ENCODE data around the gene DOCK11. TPM values are rescaled to one million over a fixed set of nuclear protein-coding genes. Genes with fewer than 3 reads are reported as not detected.

Gene DOCK11
- total RNA-seq, 4 donors from 2014 or later = 6.4 to 16.4 (median 9.8) TPM

DNA sequence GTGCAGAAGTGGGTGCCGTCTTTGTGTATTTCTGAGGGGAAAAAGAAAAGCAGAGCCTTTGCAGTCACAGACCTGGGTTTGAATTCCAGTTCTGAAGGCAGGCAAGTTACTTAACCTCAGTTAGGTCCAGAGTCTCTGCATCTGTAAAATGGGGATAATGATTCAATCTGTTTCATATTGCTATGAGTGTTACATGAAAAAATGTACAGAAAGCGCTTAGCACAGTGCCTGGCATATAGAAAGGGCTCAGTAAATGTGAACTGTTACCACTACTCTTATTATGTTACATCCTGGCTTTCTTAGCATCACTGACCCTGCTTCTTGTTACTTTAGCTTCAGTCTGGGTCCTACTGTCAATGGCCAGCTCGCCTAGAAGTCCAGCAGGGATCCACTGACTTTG, 45.9 kb downstream of the DOCK11 start:
- in situ Hi-C loops (cut with MboI; ENCODE audit: low pct_ligation_motif_present in 1 of 4, low pct_unique_long_range_greater_than_20kb in 1 of 4, low sequenced_read_pairs in 3 of 4) (no loop called here), intact Hi-C loops (cut with DNase I; ENCODE audit: low total_unique reads) (no loop called here)
- H3K27me3 ChIP-seq = no peaks in the 10 kb centered on the region
- H3K4me3 ChIP-seq = no peak overlapping the region
- peaks cover 0 to 6% (median under 1%) of the 10 kb centered on the region in 4 donors for H3K4me1 ChIP-seq
- DNase-seq = no peak
- H3K27ac ChIP-seq = no peak overlapping the region
- 79% methylated on average over 3 of the region's 3 CpGs; no CpG with 5 or more reads in 1 of the 2 donors for WGBS, 2 donors (ENCODE audit: low coverage in 1 of 2)
- no peaks in the 10 kb centered on the region for H3K9me3 ChIP-seq
- TF ChIP-seq EP300 (IDR thresholded peaks at IDR 0.05; ENCODE audit: low read depth) (no peak), POLR2AphosphoS5 (IDR thresholded peaks at IDR 0.05) (no peak), POLR2A (IDR thresholded peaks at IDR 0.05) (no peak)
- TF ChIP-seq, protein P1, sequence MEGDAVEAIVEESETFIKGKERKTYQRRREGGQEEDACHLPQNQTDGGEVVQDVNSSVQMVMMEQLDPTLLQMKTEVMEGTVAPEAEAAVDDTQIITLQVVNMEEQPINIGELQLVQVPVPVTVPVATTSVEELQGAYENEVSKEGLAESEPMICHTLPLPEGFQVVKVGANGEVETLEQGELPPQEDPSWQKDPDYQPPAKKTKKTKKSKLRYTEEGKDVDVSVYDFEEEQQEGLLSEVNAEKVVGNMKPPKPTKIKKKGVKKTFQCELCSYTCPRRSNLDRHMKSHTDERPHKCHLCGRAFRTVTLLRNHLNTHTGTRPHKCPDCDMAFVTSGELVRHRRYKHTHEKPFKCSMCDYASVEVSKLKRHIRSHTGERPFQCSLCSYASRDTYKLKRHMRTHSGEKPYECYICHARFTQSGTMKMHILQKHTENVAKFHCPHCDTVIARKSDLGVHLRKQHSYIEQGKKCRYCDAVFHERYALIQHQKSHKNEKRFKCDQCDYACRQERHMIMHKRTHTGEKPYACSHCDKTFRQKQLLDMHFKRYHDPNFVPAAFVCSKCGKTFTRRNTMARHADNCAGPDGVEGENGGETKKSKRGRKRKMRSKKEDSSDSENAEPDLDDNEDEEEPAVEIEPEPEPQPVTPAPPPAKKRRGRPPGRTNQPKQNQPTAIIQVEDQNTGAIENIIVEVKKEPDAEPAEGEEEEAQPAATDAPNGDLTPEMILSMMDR (IDR thresholded peaks at IDR 0.05) = no peak
- H3K36me3 ChIP-seq = no peaks in the 10 kb centered on the region

DNA sequence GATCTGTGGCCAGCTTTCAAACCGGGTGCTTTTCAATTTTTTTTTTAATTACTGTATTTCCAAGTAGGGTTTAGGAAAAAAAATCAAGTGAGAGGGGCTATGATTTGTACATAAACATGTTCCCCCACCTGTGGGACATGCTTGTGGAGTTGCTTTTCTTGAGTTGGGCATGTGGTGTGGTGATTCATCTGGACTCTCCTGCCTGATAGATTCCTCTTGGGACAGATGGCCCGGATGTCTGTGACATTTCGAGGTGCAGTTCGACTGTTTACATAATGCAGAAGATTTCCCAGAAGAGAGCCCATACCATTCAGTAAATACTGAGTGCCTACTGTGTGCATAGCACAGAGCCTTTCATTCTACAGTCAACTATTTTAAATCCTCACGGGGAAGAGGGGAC, 49.9 kb downstream of the DOCK11 start:
- intact Hi-C loops (cut with DNase I; ENCODE audit: low total_unique reads) = no loop called here
- in situ Hi-C loops (cut with MboI; ENCODE audit: low pct_ligation_motif_present in 1 of 4, low pct_unique_long_range_greater_than_20kb in 1 of 4, low sequenced_read_pairs in 3 of 4) = no loop called here

DNA sequence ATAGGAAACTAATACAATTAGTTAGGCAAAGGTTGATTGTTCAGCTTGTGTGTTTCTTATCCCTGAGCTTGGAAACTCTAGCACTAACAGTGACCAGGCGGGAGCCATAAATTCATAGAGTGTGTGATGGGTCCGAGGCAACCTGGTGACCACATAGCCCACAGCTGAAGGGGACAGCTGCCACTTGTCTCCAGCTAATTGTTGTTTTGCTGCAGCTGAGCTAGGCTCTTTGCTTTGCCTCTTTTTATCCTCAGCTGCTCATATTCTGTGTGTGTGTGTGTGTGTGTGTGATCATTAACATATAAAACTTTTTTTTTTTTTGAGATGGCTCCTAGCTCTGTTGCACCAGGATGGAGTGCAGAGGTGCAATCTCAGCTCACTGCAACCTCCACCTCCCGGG, 53.2 kb downstream of the DOCK11 start:
- in situ Hi-C loops (cut with MboI; ENCODE audit: low pct_ligation_motif_present in 1 of 4, low pct_unique_long_range_greater_than_20kb in 1 of 4, low sequenced_read_pairs in 3 of 4) = no loop called here
- TF ChIP-seq POLR2AphosphoS5 (IDR thresholded peaks at IDR 0.05) = no peak
- TF ChIP-seq, protein P1 (IDR thresholded peaks at IDR 0.05) = no peak
- no peak for TF ChIP-seq POLR2A (IDR thresholded peaks at IDR 0.05)
- TF ChIP-seq EP300 (IDR thresholded peaks at IDR 0.05; ENCODE audit: low read depth) = no peak
- WGBS, 2 donors (ENCODE audit: low coverage in 1 of 2) = 73% methylated on average over 3 of the region's 3 CpGs; no CpG with 5 or more reads in 1 of the 2 donors

More for the DNA sequence above, 49.9 kb downstream of the DOCK11 start:
- Histone ChIP-seq H3K27ac (no peak overlapping the region), H3K36me3 (no peaks in the 10 kb centered on the region), H3K9me3 (no peaks in the 10 kb centered on the region), H3K4me1 (no peaks in the 10 kb centered on the region), H3K27me3 (no peaks in the 10 kb centered on the region), H3K4me3 (no peak overlapping the region)
- DNase-seq = no peak
- TF ChIP-seq, protein P1 (IDR thresholded peaks at IDR 0.05) = no peak
- no peak for TF ChIP-seq EP300 (IDR thresholded peaks at IDR 0.05; ENCODE audit: low read depth)
- no peak for TF ChIP-seq POLR2AphosphoS5 (IDR thresholded peaks at IDR 0.05)
- no peak for TF ChIP-seq POLR2A (IDR thresholded peaks at IDR 0.05)
- WGBS, 2 donors (ENCODE audit: low coverage in 1 of 2) = 74 to 76% methylated on average over 3 to 5 of the region's 5 CpGs

DNA sequence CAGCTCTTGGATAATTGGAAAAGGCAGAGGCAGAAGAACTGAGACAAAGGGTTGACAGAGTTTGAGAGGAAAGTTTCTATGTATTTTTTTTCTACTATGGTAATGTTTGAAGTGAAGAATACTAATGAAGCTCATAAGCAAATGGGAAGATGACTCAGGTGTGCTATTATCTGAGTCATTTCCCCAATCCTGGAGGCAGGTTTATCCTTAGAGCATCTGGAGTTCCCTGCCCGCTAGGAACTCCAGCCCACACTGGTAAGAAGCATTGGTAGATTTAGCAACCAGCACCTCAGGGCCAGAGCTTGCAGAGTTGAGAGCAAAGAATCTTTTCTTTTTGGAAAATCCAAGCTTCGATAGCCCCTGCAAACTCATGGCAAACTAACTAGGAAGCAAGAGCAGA, 55.2 kb downstream of the DOCK11 start:
- 84% methylated on average over 2 of the region's 2 CpGs; no CpG with 5 or more reads in 1 of the 2 donors for WGBS, 2 donors (ENCODE audit: low coverage in 1 of 2)
- Histone ChIP-seq H3K9me3 (no peaks in the 10 kb centered on the region), H3K4me3 (no peak overlapping the region), H3K36me3 (no peaks in the 10 kb centered on the region), H3K27ac (no peak overlapping the region), H3K4me1 (no peaks in the 10 kb centered on the region), H3K27me3 (no peaks in the 10 kb centered on the region)
- in situ Hi-C loops (cut with MboI; ENCODE audit: low pct_ligation_motif_present in 1 of 4, low pct_unique_long_range_greater_than_20kb in 1 of 4, low sequenced_read_pairs in 3 of 4) (no loop called here), intact Hi-C loops (cut with DNase I; ENCODE audit: low total_unique reads) (no loop called here)
- TF ChIP-seq, protein P1 (IDR thresholded peaks at IDR 0.05) = no peak
- no peak for TF ChIP-seq EP300 (IDR thresholded peaks at IDR 0.05; ENCODE audit: low read depth)
- TF ChIP-seq POLR2AphosphoS5 (IDR thresholded peaks at IDR 0.05) = no peak
- TF ChIP-seq POLR2A (IDR thresholded peaks at IDR 0.05) = no peak
- DNase-seq = no peak

More for the DNA sequence above, 53.2 kb downstream of the DOCK11 start:
- Histone ChIP-seq H3K27me3 (no peaks in the 10 kb centered on the region), H3K9me3 (no peaks in the 10 kb centered on the region), H3K4me1 (no peaks in the 10 kb centered on the region), H3K27ac (no peak overlapping the region), H3K36me3 (no peaks in the 10 kb centered on the region), H3K4me3 (no peak overlapping the region)
- intact Hi-C loops (cut with DNase I; ENCODE audit: low total_unique reads) = no loop called here
- DNase-seq = no peak
